GM23338 (cell line): ENCODE measurements around the gene BAIAP2. TPM values are rescaled to one million over a fixed set of nuclear protein-coding genes. Genes with fewer than 3 reads are reported as not detected.

Experiments
- ATAC-seq: fragments of 200-7000 bp; cut with Tn5 transposase; 3 replicates; pipeline ENCODE4 v1.9.1; 2020
- DNase-seq: peaks from one replicate; pipeline ENCODE4 v3.0.0-alpha.2; 2015; ENCODE audit warnings: low spot score
- H2AFZ ChIP-seq: fragments of 200-600 bp; sonication (generic); 2 replicates; pipeline ENCODE4 v1.8.0; 2016; ENCODE audit warnings: antibody characterized with exemption, mild to moderate bottlenecking, moderate library complexity
- H3F3A ChIP-seq: fragments of 200-600 bp; sonication (generic); replicated peaks from 2 replicates; pipeline ENCODE4 v1.8.0; 2017; ENCODE audit warnings: antibody characterized with exemption, mixed run types, low read depth
- H3K27ac ChIP-seq: fragments of 200-600 bp; sonication (generic); 2 replicates; pipeline ENCODE4 v1.6.1; 2016; ENCODE audit warnings: low read depth
- H3K27me3 ChIP-seq: fragments of 200-600 bp; sonication (generic); 2 replicates; pipeline ENCODE4 v1.8.0; 2016; ENCODE audit warnings: mild to moderate bottlenecking, mixed run types, moderate library complexity; ENCODE audit not compliant: insufficient read depth
- H3K36me3 ChIP-seq: fragments of 200-600 bp; sonication (generic); 2 replicates; pipeline ENCODE4 v1.8.0; 2016; ENCODE audit warnings: mild to moderate bottlenecking; ENCODE audit not compliant: insufficient read depth
- H3K4me1 ChIP-seq: fragments of 200-600 bp; sonication (generic); 2 replicates; pipeline ENCODE4 v1.8.0; 2016; ENCODE audit warnings: mild to moderate bottlenecking, moderate library complexity; ENCODE audit not compliant: insufficient read depth
- H3K4me2 ChIP-seq: fragments of 200-600 bp; sonication (generic); 2 replicates; pipeline ENCODE4 v1.7.1; 2017; ENCODE audit warnings: mixed run types
- H3K4me3 ChIP-seq: fragments of 200-600 bp; sonication (generic); 2 replicates; pipeline ENCODE4 v1.6.1; 2016; ENCODE audit warnings: mixed run types
- H3K79me2 ChIP-seq: fragments of 200-600 bp; sonication (generic); replicated peaks from 2 replicates; pipeline ENCODE4 v1.8.0; 2017; ENCODE audit warnings: mild to moderate bottlenecking; ENCODE audit not compliant: insufficient read depth
- H3K9me2 ChIP-seq: fragments of 200-600 bp; sonication (generic); 2 replicates; pipeline ENCODE4 v1.8.0; 2017; ENCODE audit not compliant: insufficient read depth
- H4K20me1 ChIP-seq: fragments of 200-600 bp; sonication (generic); replicated peaks from 2 replicates; pipeline ENCODE4 v1.8.0; 2017; ENCODE audit warnings: mild to moderate bottlenecking; ENCODE audit not compliant: insufficient read depth
- H3K27ac Mint-ChIP-seq: 2 replicates; pipeline ENCODE4 v1.8.0; 2020; ENCODE audit warnings: inconsistent platforms, mild to moderate bottlenecking, moderate library complexity, mixed read lengths
- H3K27me3 Mint-ChIP-seq: 3 replicates; pipeline ENCODE4 v1.8.0; 2022; ENCODE audit warnings: low read depth, mild to moderate bottlenecking, moderate library complexity, mixed read lengths, inconsistent platforms; ENCODE audit not compliant: insufficient read depth, poor library complexity
- H3K36me3 Mint-ChIP-seq: 3 replicates; pipeline ENCODE4 v1.8.0; 2021; ENCODE audit warnings: low read depth, mild to moderate bottlenecking, inconsistent platforms, moderate library complexity, mixed read lengths
- H3K4me1 Mint-ChIP-seq: 3 replicates; pipeline ENCODE4 v1.8.0; 2020; ENCODE audit warnings: mild to moderate bottlenecking, inconsistent platforms, mixed read lengths
- H3K4me3 Mint-ChIP-seq: 3 replicates; pipeline ENCODE4 v1.8.0; 2021; ENCODE audit warnings: moderate library complexity, mild to moderate bottlenecking, inconsistent platforms, mixed read lengths
- H3K9me3 Mint-ChIP-seq: 3 replicates; pipeline ENCODE4 v1.8.0; 2020; ENCODE audit warnings: moderate library complexity, mild to moderate bottlenecking, inconsistent platforms, mixed read lengths
- CREB1 ChIP-seq: fragments of 250-450 bp; sonication (Bioruptor Pico); IDR thresholded peaks from 2 replicates; pipeline ENCODE4 v1.5.0; 2020; ENCODE audit warnings: low read depth, mild to moderate bottlenecking, moderate library complexity
- EZH2 ChIP-seq: fragments of 200-600 bp; sonication (generic); IDR thresholded peaks from one replicate; pipeline ENCODE4 v1.8.0; 2017; ENCODE audit warnings: antibody characterized with exemption, mild to moderate bottlenecking, low read depth; ENCODE audit not compliant: unreplicated experiment
- EZH2phosphoT487 ChIP-seq: fragments of 200-600 bp; sonication (generic); IDR thresholded peaks from one replicate; pipeline ENCODE4 v1.8.1; 2018; ENCODE audit warnings: antibody characterized with exemption; ENCODE audit not compliant: unreplicated experiment
- JUNB ChIP-seq: IDR thresholded peaks from one replicate; pipeline ENCODE4 v1.6.1; 2016; ENCODE audit warnings: antibody characterized with exemption; ENCODE audit not compliant: unreplicated experiment
- NANOG ChIP-seq: IDR thresholded peaks from 2 replicates; pipeline ENCODE4 v1.6.1; 2016; ENCODE audit warnings: antibody characterized with exemption, borderline replicate concordance
- POLR2AphosphoS5 ChIP-seq: IDR thresholded peaks from 2 replicates; pipeline ENCODE4 v1.6.1; 2016; ENCODE audit warnings: antibody characterized with exemption, low read depth
- STAT1 ChIP-seq: IDR thresholded peaks from one replicate; pipeline ENCODE4 v1.6.1; 2016; ENCODE audit warnings: antibody characterized with exemption; ENCODE audit not compliant: unreplicated experiment
- ZNF114 ChIP-seq: fragments of 250-450 bp; sonication (Bioruptor Pico); IDR thresholded peaks from 2 replicates; pipeline ENCODE4 v1.5.0; 2020; ENCODE audit warnings: mild to moderate bottlenecking, moderate library complexity
- ZNF331 ChIP-seq: fragments of 250-450 bp; sonication (Bioruptor Pico); IDR thresholded peaks from 2 replicates; pipeline ENCODE4 v1.5.0; 2020; ENCODE audit warnings: low read depth, mild to moderate bottlenecking, moderate library complexity
- polyA plus RNA-seq: library from polyadenylated mRNA; unstranded; fragments of >200 nt; fragmentation: Nextera tagmentation; extraction: Ambion mirVana; gene quantifications from 2 replicates; pipeline ENCODE4 v1.2.1, GENCODE V29; 2016
- total RNA-seq: library from RNA; depleted of rRNA; stranded (reverse); fragments of >200 nt; shearing (Covaris generic); gene quantifications from 2 replicates; pipeline ENCODE4 v1.2.3, GENCODE V29; 2014
- TF ChIP-seq, protein P1 (sequence below), 2 experiments: fragments of 200-600 bp in 1 of 2; sonication (generic) in 1 of 2; conservative IDR thresholded peaks; 2 replicates each; pipeline versions ENCODE4 v1.5.1 to v1.6.1; 2016 to 2017; ENCODE audit warnings: antibody characterized with exemption in 2 of 2, low read depth in 2 of 2, mild to moderate bottlenecking in 2 of 2, moderate library complexity in 1 of 2
- TF ChIP-seq, protein P2 (sequence below): IDR thresholded peaks from 2 replicates; pipeline ENCODE4 v1.6.1; 2016; ENCODE audit warnings: antibody characterized with exemption
- TF ChIP-seq, protein P3 (sequence below): IDR thresholded peaks from one replicate; pipeline ENCODE4 v1.6.1; 2018; ENCODE audit warnings: antibody characterized with exemption; ENCODE audit not compliant: unreplicated experiment
- TF ChIP-seq, protein P4 (sequence below): fragments of 250-450 bp; sonication (Bioruptor Pico); IDR thresholded peaks from 2 replicates; pipeline ENCODE4 v1.5.0; 2020; ENCODE audit warnings: mild to moderate bottlenecking, moderate library complexity

BAIAP2 gene
- total and polyA plus RNA-seq, 2 experiments from 2014 or later = 21.7 to 22.7 TPM

DNA sequence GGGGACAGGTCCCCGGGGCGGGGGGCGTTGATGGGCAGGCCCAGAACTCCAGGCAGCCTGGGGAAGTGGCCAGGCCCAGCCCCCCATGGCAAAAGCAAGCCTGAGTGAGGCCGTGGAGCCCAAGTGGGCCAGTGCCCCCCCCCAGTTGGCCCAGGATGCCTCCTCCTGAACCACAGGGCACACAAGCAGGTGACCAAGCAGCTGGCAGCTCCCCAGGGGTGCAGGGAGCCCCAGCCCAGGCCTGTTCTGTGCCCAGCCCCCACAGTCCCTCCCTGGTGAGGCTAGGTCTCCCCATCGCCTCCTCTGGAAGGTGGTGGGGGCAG is 92.1 kb downstream of the BAIAP2 start:
- Histone ChIP-seq H3K36me3 (no peaks in the 10 kb centered on the region), H4K20me1 (no peaks in the 10 kb centered on the region), H3K9me2 (no peaks in the 10 kb centered on the region), H3K4me3 (no peak overlapping the region), H3K27me3 (no peaks in the 10 kb centered on the region), H2AFZ (no peak overlapping the region), H3F3A (no peaks in the 10 kb centered on the region), H3K4me2 (no peak overlapping the region), H3K79me2 (no peaks in the 10 kb centered on the region), H3K4me1 (no peaks in the 10 kb centered on the region), H3K27ac (no peak overlapping the region)
- Mint-ChIP-seq H3K27me3 (peaks cover 8% of the 10 kb centered on the region), H3K4me1 (no peaks in the 10 kb centered on the region), H3K9me3 (no peaks in the 10 kb centered on the region), H3K4me3 (no peak overlapping the region), H3K36me3 (no peaks in the 10 kb centered on the region), H3K27ac (no peak overlapping the region)
- no peak for TF ChIP-seq JUNB
- no peak for TF ChIP-seq CREB1
- TF ChIP-seq EZH2phosphoT487 = no peak
- TF ChIP-seq ZNF331 (CRISPR knock-in tag) = no peak
- TF ChIP-seq, protein P1, sequence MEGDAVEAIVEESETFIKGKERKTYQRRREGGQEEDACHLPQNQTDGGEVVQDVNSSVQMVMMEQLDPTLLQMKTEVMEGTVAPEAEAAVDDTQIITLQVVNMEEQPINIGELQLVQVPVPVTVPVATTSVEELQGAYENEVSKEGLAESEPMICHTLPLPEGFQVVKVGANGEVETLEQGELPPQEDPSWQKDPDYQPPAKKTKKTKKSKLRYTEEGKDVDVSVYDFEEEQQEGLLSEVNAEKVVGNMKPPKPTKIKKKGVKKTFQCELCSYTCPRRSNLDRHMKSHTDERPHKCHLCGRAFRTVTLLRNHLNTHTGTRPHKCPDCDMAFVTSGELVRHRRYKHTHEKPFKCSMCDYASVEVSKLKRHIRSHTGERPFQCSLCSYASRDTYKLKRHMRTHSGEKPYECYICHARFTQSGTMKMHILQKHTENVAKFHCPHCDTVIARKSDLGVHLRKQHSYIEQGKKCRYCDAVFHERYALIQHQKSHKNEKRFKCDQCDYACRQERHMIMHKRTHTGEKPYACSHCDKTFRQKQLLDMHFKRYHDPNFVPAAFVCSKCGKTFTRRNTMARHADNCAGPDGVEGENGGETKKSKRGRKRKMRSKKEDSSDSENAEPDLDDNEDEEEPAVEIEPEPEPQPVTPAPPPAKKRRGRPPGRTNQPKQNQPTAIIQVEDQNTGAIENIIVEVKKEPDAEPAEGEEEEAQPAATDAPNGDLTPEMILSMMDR (conservative IDR thresholded peaks at IDR 0.05; ENCODE audit: low read depth in 2 of 2) = no peak
- TF ChIP-seq, protein P2, sequence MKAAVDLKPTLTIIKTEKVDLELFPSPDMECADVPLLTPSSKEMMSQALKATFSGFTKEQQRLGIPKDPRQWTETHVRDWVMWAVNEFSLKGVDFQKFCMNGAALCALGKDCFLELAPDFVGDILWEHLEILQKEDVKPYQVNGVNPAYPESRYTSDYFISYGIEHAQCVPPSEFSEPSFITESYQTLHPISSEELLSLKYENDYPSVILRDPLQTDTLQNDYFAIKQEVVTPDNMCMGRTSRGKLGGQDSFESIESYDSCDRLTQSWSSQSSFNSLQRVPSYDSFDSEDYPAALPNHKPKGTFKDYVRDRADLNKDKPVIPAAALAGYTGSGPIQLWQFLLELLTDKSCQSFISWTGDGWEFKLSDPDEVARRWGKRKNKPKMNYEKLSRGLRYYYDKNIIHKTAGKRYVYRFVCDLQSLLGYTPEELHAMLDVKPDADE = no peak
- TF ChIP-seq POLR2AphosphoS5 = no peak
- no peak for TF ChIP-seq STAT1
- no peak for TF ChIP-seq NANOG
- TF ChIP-seq, protein P3, sequence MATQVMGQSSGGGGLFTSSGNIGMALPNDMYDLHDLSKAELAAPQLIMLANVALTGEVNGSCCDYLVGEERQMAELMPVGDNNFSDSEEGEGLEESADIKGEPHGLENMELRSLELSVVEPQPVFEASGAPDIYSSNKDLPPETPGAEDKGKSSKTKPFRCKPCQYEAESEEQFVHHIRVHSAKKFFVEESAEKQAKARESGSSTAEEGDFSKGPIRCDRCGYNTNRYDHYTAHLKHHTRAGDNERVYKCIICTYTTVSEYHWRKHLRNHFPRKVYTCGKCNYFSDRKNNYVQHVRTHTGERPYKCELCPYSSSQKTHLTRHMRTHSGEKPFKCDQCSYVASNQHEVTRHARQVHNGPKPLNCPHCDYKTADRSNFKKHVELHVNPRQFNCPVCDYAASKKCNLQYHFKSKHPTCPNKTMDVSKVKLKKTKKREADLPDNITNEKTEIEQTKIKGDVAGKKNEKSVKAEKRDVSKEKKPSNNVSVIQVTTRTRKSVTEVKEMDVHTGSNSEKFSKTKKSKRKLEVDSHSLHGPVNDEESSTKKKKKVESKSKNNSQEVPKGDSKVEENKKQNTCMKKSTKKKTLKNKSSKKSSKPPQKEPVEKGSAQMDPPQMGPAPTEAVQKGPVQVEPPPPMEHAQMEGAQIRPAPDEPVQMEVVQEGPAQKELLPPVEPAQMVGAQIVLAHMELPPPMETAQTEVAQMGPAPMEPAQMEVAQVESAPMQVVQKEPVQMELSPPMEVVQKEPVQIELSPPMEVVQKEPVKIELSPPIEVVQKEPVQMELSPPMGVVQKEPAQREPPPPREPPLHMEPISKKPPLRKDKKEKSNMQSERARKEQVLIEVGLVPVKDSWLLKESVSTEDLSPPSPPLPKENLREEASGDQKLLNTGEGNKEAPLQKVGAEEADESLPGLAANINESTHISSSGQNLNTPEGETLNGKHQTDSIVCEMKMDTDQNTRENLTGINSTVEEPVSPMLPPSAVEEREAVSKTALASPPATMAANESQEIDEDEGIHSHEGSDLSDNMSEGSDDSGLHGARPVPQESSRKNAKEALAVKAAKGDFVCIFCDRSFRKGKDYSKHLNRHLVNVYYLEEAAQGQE = no peak
- TF ChIP-seq EZH2 = no peak
- no peak for TF ChIP-seq ZNF114
- TF ChIP-seq, protein P4, sequence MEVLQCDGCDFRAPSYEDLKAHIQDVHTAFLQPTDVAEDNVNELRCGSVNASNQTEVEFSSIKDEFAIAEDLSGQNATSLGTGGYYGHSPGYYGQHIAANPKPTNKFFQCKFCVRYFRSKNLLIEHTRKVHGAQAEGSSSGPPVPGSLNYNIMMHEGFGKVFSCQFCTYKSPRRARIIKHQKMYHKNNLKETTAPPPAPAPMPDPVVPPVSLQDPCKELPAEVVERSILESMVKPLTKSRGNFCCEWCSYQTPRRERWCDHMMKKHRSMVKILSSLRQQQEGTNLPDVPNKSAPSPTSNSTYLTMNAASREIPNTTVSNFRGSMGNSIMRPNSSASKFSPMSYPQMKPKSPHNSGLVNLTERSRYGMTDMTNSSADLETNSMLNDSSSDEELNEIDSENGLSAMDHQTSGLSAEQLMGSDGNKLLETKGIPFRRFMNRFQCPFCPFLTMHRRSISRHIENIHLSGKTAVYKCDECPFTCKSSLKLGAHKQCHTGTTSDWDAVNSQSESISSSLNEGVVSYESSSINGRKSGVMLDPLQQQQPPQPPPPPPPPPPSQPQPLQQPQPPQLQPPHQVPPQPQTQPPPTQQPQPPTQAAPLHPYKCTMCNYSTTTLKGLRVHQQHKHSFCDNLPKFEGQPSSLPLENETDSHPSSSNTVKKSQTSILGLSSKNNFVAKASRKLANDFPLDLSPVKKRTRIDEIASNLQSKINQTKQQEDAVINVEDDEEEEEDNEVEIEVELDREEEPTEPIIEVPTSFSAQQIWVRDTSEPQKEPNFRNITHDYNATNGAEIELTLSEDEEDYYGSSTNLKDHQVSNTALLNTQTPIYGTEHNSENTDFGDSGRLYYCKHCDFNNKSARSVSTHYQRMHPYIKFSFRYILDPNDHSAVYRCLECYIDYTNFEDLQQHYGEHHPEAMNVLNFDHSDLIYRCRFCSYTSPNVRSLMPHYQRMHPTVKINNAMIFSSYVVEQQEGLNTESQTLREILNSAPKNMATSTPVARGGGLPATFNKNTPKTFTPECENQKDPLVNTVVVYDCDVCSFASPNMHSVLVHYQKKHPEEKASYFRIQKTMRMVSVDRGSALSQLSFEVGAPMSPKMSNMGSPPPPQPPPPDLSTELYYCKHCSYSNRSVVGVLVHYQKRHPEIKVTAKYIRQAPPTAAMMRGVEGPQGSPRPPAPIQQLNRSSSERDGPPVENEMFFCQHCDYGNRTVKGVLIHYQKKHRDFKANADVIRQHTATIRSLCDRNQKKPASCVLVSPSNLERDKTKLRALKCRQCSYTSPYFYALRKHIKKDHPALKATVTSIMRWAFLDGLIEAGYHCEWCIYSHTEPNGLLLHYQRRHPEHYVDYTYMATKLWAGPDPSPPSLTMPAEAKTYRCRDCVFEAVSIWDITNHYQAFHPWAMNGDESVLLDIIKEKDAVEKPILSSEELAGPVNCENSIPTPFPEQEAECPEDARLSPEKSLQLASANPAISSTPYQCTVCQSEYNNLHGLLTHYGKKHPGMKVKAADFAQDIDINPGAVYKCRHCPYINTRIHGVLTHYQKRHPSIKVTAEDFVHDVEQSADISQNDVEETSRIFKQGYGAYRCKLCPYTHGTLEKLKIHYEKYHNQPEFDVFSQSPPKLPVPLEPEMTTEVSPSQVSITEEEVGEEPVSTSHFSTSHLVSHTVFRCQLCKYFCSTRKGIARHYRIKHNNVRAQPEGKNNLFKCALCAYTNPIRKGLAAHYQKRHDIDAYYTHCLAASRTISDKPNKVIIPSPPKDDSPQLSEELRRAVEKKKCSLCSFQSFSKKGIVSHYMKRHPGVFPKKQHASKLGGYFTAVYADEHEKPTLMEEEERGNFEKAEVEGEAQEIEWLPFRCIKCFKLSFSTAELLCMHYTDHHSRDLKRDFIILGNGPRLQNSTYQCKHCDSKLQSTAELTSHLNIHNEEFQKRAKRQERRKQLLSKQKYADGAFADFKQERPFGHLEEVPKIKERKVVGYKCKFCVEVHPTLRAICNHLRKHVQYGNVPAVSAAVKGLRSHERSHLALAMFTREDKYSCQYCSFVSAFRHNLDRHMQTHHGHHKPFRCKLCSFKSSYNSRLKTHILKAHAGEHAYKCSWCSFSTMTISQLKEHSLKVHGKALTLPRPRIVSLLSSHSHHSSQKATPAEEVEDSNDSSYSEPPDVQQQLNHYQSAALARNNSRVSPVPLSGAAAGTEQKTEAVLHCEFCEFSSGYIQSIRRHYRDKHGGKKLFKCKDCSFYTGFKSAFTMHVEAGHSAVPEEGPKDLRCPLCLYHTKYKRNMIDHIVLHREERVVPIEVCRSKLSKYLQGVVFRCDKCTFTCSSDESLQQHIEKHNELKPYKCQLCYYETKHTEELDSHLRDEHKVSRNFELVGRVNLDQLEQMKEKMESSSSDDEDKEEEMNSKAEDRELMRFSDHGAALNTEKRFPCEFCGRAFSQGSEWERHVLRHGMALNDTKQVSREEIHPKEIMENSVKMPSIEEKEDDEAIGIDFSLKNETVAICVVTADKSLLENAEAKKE (CRISPR knock-in tag) = no peak
- no peak for DNase-seq
- ATAC-seq = no peak
